Endothelial cell of umbilical vein (primary cell): Measurements from ENCODE around the gene MAPK8. TPM values are rescaled to one million over a fixed set of nuclear protein-coding genes. Genes with fewer than 3 reads are reported as not detected.

Experiments
- BruUV-seq: library from RNA; stranded (reverse); fragments of 400-500 nt; replicated peaks from 2 replicates; lab custom pipeline; 2021; lab: Mats Ljungman, UMichigan
- CTCF ChIA-PET: fragments of 300-600, 350-600 bp; sonication (Branson Sonifier 250); formaldehyde crosslinking; loops from one replicate; lab custom pipeline; 2021; ENCODE audit warnings: antibody characterized with exemption, inconsistent platforms; lab: Charles Lee
- POLR2A ChIA-PET: fragments of 300-600, 350-600 bp; sonication (Branson Sonifier 250); formaldehyde crosslinking; loops from one replicate; lab custom pipeline; 2021; ENCODE audit warnings: antibody characterized with exemption, inconsistent platforms; lab: Charles Lee
- DNase-seq: peaks from one replicate; pipeline ENCODE4 v3.0.0-alpha.2; 2011; ENCODE audit warnings: low read depth, low spot score
- FAIRE-seq: peaks from 2 replicates; lab custom pipeline; 2011; peaks lifted over from hg19 to GRCh38; lab: Jason Lieb, UNC
- H2AFZ ChIP-seq: 2 replicates; pipeline ENCODE4 v1.6.0; 2012; ENCODE audit warnings: low read depth, low read length, control low read depth, inconsistent platforms
- H3K27ac ChIP-seq: 2 replicates; pipeline ENCODE4 v1.5.1; 2011; ENCODE audit warnings: low read depth, mild to moderate bottlenecking, control low read depth, low read length, moderate library complexity; ENCODE audit not compliant: insufficient read depth
- H3K27me3 ChIP-seq, 2 experiments: 2 replicates each; pipeline versions ENCODE4 v1.6.0 to v1.6.1; 2011; ENCODE audit warnings: low read length in 2 of 2, mixed read lengths in 1 of 2; ENCODE audit not compliant: control insufficient read depth in 2 of 2, insufficient read depth in 2 of 2
- H3K36me3 ChIP-seq, 2 experiments: 2 replicates in 1 of 2; 3 replicates in 1 of 2; pipeline ENCODE4 v1.5.1; 2011; ENCODE audit warnings: low read length in 2 of 2, mild to moderate bottlenecking in 1 of 2, moderate library complexity in 1 of 2; ENCODE audit not compliant: control insufficient read depth in 2 of 2, insufficient read depth in 2 of 2; ENCODE audit errors: extremely low read depth in 1 of 2
- H3K4me1 ChIP-seq: 3 replicates; pipeline ENCODE4 v1.5.1; 2011; ENCODE audit warnings: mild to moderate bottlenecking, low read length; ENCODE audit not compliant: control insufficient read depth, insufficient read depth; ENCODE audit errors: extremely low read depth
- H3K4me2 ChIP-seq: 2 replicates; pipeline ENCODE4 v1.6.1; 2011; ENCODE audit warnings: low read length, control low read depth, mixed read lengths; ENCODE audit not compliant: insufficient read depth
- H3K4me3 ChIP-seq, 3 experiments: fragments of 200-600 bp in 1 of 3; sonication (generic), shearing (Covaris generic) in 1 of 3; replicated peaks in 1 of 3; 2 replicates each; pipeline ENCODE4 v1.5.1; 2011 to 2016; ENCODE audit warnings: control low read depth in 3 of 3, low read length in 3 of 3, mild to moderate bottlenecking in 2 of 3, inconsistent platforms in 1 of 3, low read depth in 1 of 3, moderate library complexity in 1 of 3; ENCODE audit not compliant: insufficient read depth in 1 of 3
- H3K79me2 ChIP-seq: 2 replicates; pipeline ENCODE4 v1.6.0; 2012; ENCODE audit warnings: low read length, inconsistent platforms; ENCODE audit not compliant: control insufficient read depth, insufficient read depth
- H3K9ac ChIP-seq: replicated peaks from 2 replicates; pipeline ENCODE3; 2011; ENCODE audit warnings: low read length, control low read depth; ENCODE audit not compliant: insufficient read depth; ENCODE audit errors: extremely low read depth
- H3K9me1 ChIP-seq: replicated peaks from 3 replicates; pipeline ENCODE4 v1.6.0; 2011; ENCODE audit warnings: mild to moderate bottlenecking, low read length; ENCODE audit not compliant: control insufficient read depth, insufficient read depth; ENCODE audit errors: extremely low read depth
- H3K9me3 ChIP-seq: replicated peaks from 2 replicates; pipeline ENCODE4 v1.5.1; 2012; ENCODE audit warnings: low read length, inconsistent platforms; ENCODE audit not compliant: control insufficient read depth, insufficient read depth
- H4K20me1 ChIP-seq: replicated peaks from 2 replicates; pipeline ENCODE3; 2011; ENCODE audit warnings: mild to moderate bottlenecking, low read length; ENCODE audit not compliant: control insufficient read depth, insufficient read depth; ENCODE audit errors: extremely low read depth
- CTCF ChIP-seq, 2 donors: IDR thresholded peaks; 1 replicate in 1 of 2; 2 replicates in 1 of 2; pipeline ENCODE4 v1.5.1; 2011; ENCODE audit warnings: low read length in 2 of 2, mild to moderate bottlenecking in 2 of 2, moderate library complexity in 2 of 2, control low read depth in 1 of 2, inconsistent platforms in 1 of 2, low read depth in 1 of 2; ENCODE audit not compliant: insufficient read depth in 1 of 2; ENCODE audit errors: extremely low read depth in 1 of 2
- EZH2 ChIP-seq: IDR thresholded peaks from 2 replicates; pipeline ENCODE4 v1.6.1; 2012; ENCODE audit warnings: borderline replicate concordance, low read depth, mild to moderate bottlenecking, moderate library complexity, low read length, inconsistent platforms; ENCODE audit not compliant: severe bottlenecking
- FOS ChIP-seq: IDR thresholded peaks from 2 replicates; pipeline ENCODE4 v1.6.1; 2011; ENCODE audit warnings: mild to moderate bottlenecking, low read length, moderate library complexity, borderline replicate concordance; ENCODE audit not compliant: insufficient read depth
- GATA2 ChIP-seq: IDR thresholded peaks from 2 replicates; pipeline ENCODE4 v1.7.0; 2011; ENCODE audit warnings: low read depth, mild to moderate bottlenecking, moderate library complexity, mixed read lengths, low read length; ENCODE audit not compliant: insufficient read length, insufficient read depth
- JUN ChIP-seq: IDR thresholded peaks from 2 replicates; pipeline ENCODE4 v1.6.1; 2011; ENCODE audit warnings: borderline replicate concordance, low read depth; ENCODE audit not compliant: insufficient read length, insufficient read depth
- MAX ChIP-seq: IDR thresholded peaks from 2 replicates; pipeline ENCODE4 v1.6.1; 2011; ENCODE audit not compliant: insufficient read depth, insufficient read length
- MYC ChIP-seq: IDR thresholded peaks from one replicate; pipeline ENCODE4 v1.6.1; 2011; ENCODE audit warnings: mild to moderate bottlenecking, low read depth, low read length
- POLR2A ChIP-seq: IDR thresholded peaks from 2 replicates; pipeline ENCODE4 v1.6.1; 2012; ENCODE audit warnings: low read depth, mild to moderate bottlenecking, control low read depth, low read length
- POLR2AphosphoS5 ChIP-seq: IDR thresholded peaks from 2 replicates; pipeline ENCODE4 v1.6.1; 2012; ENCODE audit warnings: low read depth, mild to moderate bottlenecking, control low read depth, low read length, moderate library complexity; ENCODE audit not compliant: insufficient read depth
- dilution Hi-C: fragments of 300-500 bp; cut with MboI; formaldehyde crosslinking; loops from one replicate; pipeline ENCODE4 v1.15.0; 2019; ENCODE audit warnings: low sequenced_read_pairs; ENCODE audit not compliant: extremely low pct_ligation_motif_present
- intact Hi-C: fragments of 100-400 bp; cut with micrococcal nuclease; formaldehyde crosslinking; loops from one replicate; pipeline ENCODE4 v1.10.0; 2022
- polyA plus RNA-seq, 4 experiments: library from polyadenylated mRNA; depleted of rRNA in 3 of 4; stranded (reverse) in 3 of 4; unstranded in 1 of 4; fragments of >200 nt; gene quantifications; 2 replicates each; pipeline versions ENCODE4 v1.2.1 to v1.2.3, GENCODE V29; 2011 to 2012; ENCODE audit warnings: missing spikeins in 1 of 4
- total RNA-seq: library from RNA; stranded (reverse); gene quantifications from 2 replicates; pipeline ENCODE4 v1.2.3, GENCODE V29; 2021

MAPK8 gene
- total and polyA plus RNA-seq, 2 donors (not counting 3 experiments of a cell fraction or from before 2014, with no cell fraction given): 25.3 to 56.2 TPM

GRCh38 chr10:48364659-48365405 lies 58.4 kb downstream of the MAPK8 start:
- peaks cover 41% of the 10 kb centered on the region for H3K4me1 ChIP-seq
- H3K36me3 ChIP-seq: no peaks in the 10 kb centered on the region
- DNase-seq (peak; percentile 89), FAIRE-seq (peak; percentile 75)
- TF ChIP-seq POLR2A: peak; percentile 39
- TF ChIP-seq POLR2AphosphoS5: peak; percentile 23
- no peak for TF ChIP-seq MYC
- no peak for TF ChIP-seq EZH2
- H3K9me3 ChIP-seq: no peaks in the 10 kb centered on the region
- BruUV-seq: no TSS peak
- POLR2A ChIA-PET: interaction anchor here (1.4 kb wide), 1 partner anchor 80 kb away, joined by 4 read pairs; no protein-coding TSS in a partner anchor
- peak overlapping the region; percentile 77 for H3K27ac ChIP-seq
- H3K4me3 ChIP-seq: peak overlapping the region in 2 of 3 experiments; percentile 46 to 84
- CTCF ChIA-PET: interaction anchor here (0.5 to 7.1 kb wide), 46 partner anchors 8 to 800 kb away, joined by 3 to 327 read pairs (median 6); partner anchors contain the start of gene MAPK8
- dilution Hi-C loops (no loop called here), intact Hi-C loops (loop anchor here (1.0 to 10.0 kb wide), 6 partner anchors 26 to 1170 kb away; partner anchors contain the start of genes ERCC6 and MAPK8)
- H3K79me2 ChIP-seq: peaks cover 44% of the 10 kb centered on the region
- H2AFZ ChIP-seq: no peak overlapping the region
- no peaks in the 10 kb centered on the region for H3K9me1 ChIP-seq
- no peaks in the 10 kb centered on the region for H4K20me1 ChIP-seq
- peak overlapping the region; percentile 71 for H3K9ac ChIP-seq
- H3K4me2 ChIP-seq: peak overlapping the region; percentile 95
- H3K27me3 ChIP-seq: no peaks in the 10 kb centered on the region

GRCh38 chr10:48365668-48366067 lies 59.2 kb downstream of the MAPK8 start:
- Histone ChIP-seq H3K9me1 (no peaks in the 10 kb centered on the region), H2AFZ (no peak overlapping the region), H3K4me3 (peak overlapping the region in 2 of 3 experiments; percentile 46 to 84), H3K27ac (peak overlapping the region; percentile 77), H3K9me3 (no peaks in the 10 kb centered on the region), H3K9ac (peak overlapping the region; percentile 71), H3K4me1 (peaks cover 41% of the 10 kb centered on the region), H3K27me3 (no peaks in the 10 kb centered on the region), H4K20me1 (no peaks in the 10 kb centered on the region), H3K4me2 (peak overlapping the region; percentile 95), H3K36me3 (no peaks in the 10 kb centered on the region), H3K79me2 (peaks cover 45% of the 10 kb centered on the region)
- DNase-seq: no peak
- dilution Hi-C loops (no loop called here), intact Hi-C loops (loop anchor here (1.0 to 10.0 kb wide), 6 partner anchors 26 to 1169 kb away; partner anchors contain the start of genes ERCC6 and MAPK8)
- ChIA-PET CTCF (interaction anchor here (0.5 to 7.1 kb wide), 13 partner anchors 9 to 799 kb away, joined by 3 to 327 read pairs (median 3); no protein-coding TSS in a partner anchor), POLR2A (interaction anchor here (0.7 kb wide), 1 partner anchor 143 kb away, joined by 4 read pairs; no protein-coding TSS in a partner anchor)
- BruUV-seq: no TSS peak
- no peak for FAIRE-seq
- TF ChIP-seq POLR2A (no peak), FOS (peak; percentile 23), POLR2AphosphoS5 (no peak), GATA2 (peak; percentile 33), MAX (no peak), JUN (no peak), CTCF (IDR thresholded peaks at IDR 0.05; ENCODE audit: extremely low read depth in 1 of 2, insufficient read depth in 1 of 2, low read depth in 1 of 2, low read length in 2 of 2) (no peak), MYC (no peak), EZH2 (no peak)
